ENCODE data around the gene SYT7.

SYT7 gene

DNA sequence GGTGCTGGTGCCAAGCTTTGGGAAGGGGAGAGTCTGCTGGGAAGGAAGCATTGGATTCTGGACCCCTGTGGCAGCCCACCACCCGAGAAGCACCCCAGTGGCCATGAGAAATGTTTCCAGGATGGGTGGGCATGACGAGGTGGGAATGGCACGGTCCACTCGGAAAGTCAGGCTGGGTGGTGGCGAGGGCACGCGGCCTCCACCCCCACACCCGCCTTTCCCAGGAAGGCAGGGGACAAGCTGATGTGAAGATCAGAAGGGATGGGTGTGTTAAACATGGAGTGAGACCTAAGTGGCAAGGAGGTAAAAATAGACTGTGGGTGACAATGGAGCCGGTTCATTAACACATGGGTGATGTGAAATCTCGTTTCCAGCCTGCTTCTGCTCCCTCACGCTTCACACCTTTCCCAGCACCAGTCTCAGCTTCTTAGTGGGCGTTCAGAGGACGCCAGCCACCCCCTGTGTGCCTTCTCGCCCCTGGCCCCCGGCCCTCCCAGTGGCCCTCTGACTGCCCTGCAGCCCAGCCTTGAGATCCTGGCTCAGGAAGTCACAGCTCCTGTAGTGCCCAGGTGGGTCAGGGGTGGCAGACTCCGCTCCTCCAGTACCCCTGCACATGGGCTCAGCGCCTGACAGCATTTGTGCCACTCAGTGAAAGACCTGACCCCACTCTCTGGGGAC, 44.7 kb downstream of the SYT7 start:
- DNase-seq (ENCODE audit: low spot score): no peak

GRCh38 chr11:61534933-61535839, 45.7 kb downstream of the SYT7 start:
- DNase-seq (ENCODE audit: low spot score): no peak

- no peak for DNase-seq (ENCODE audit: low spot score)
Measured at GRCh38 chr11:61534025-61534932, 46.6 kb downstream of the SYT7 start.

DNA sequence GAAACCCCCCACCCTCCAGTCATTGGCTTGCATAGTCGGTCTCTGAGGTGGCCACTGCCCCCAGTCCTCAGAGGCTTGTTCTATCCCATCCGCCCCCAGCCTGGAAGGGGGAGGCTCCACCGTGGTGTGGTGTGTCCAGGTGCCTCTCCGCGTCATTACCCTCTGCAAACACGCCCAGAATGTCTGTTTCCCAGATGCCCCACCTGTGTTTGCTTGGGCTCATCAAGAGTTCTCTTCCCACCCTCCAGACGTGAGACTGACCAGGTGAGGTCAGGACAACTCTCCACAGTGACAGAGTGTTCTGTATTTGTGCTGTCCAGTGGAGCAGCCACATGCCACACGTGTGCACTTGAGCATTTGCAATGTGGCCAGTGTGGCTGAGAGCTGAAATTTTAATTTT, 47.5 kb downstream of the SYT7 start:
- no peak for DNase-seq (ENCODE audit: low spot score)

DNA sequence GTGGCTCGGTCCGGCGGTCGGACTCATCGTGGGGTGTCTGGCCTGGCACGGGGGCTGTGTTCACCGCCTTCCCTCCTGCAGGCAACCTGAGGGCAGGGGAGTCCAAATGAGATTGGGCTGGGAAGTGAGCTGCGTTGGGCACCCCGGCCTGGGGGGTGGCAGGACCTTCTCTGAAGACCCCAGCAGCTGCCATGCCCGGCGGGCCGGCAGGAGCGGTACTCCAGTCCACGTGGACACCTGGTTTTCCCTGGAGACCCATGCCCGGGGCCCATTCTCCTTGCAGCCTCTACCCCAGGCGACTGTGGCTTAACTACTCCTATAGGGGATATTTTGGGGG, 47.9 kb downstream of the SYT7 start:
- no peak for DNase-seq (ENCODE audit: low spot score)

- DNase-seq (ENCODE audit: low spot score): no peak
Measured at GRCh38 chr11:61532134-61533038, 48.5 kb downstream of the SYT7 start.

GRCh38 chr11:61531044-61531443, 49.8 kb downstream of the SYT7 start:
- no peak for DNase-seq (ENCODE audit: low spot score)

- no peak for DNase-seq (ENCODE audit: low spot score)
Measured at GRCh38 chr11:61529537-61530225, 51.2 kb downstream of the SYT7 start.

GRCh38 chr11:61528114-61528513, 52.8 kb downstream of the SYT7 start:
- no peak for DNase-seq (ENCODE audit: low spot score)

DNA sequence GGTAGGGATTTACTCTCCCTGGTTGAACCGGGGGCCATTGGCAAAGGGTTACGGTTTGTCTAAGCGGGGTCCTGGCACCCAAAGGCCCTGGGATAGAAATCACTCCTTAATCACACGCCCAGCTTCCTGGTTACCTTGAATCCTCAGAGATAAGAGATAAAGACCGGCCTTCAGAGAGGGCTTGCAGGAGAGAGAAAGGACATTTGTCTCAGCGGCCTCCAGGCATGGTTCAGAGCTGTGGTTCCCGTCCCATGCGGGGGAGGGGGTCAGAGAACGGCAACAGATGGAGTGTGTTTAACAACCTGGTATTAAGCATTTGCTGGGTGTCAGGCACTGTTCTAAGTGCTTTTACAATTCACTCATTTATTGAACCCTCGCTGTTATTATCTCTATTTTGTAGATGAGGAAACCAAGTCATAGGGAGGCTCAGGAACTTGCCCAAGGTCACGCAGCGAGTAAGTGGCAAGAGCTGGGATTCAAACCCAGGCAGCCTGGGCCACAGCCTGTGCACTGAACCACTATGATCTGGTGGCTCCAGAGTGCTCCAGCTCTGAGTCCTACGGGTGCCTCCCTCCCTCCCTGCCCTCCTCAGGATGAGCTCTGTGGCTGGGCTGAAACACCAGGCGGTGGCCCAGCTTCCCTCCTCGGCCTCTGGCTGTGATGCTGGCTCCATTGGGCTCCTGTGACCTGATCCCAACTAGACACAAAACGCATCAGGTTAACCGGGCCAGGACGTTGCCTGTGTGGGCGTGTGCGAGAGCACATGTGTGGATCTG, 53.7 kb downstream of the SYT7 start:
- DNase-seq (ENCODE audit: low spot score): no peak

DNA sequence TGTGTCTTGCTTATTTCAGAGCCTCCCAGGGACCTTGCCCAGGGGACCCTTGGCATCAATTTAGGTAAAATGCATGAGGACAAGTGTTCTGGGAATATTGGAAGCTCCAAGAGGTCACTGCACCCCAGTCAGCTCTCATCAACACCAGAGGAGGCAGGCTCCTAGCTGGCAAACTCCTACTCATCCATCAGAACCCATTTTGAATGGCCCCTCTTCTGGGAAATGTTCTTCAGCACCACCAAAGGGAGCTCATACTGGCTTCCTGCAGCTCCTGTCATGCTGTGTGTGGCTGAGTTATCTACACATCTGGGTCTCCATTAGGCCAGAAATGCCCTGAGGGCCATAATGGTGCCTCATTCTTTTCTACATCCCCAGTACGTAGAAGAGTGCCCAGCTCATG, 54.6 kb downstream of the SYT7 start:
- no peak for DNase-seq (ENCODE audit: low spot score)

DNA sequence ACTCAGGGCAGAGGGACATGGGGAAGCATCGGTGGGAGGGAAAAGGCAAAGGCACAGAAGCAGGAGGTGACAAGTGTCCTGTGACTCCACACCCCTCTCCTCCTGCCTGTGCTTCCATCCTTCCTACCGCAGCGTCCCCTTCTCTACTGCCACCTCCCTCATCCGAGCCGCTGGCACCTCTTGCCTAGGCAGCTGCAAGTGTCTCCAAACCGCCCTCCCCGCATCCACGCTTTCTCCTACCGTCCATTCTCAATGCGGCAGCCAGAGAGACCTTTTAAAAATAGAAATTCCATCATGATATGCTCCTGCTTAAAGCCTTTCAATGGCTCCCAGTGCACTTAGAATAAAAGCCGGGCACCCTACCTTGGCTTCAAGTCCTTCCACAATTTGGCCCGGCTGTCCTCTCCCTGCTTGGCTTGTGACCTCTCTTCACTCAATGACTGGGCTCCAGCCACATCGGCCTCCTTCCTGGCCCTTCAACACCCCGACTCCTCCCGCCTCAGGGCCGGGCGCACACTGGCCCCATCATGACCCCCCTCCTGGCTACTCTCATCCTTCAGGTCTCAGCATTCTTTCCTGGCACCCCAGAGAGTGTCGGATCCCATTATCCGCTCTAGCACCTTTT, 55.8 kb downstream of the SYT7 start:
- no peak for DNase-seq (ENCODE audit: low spot score)

GRCh38 chr11:61524446-61524845, 56.4 kb downstream of the SYT7 start:
- no peak for DNase-seq (ENCODE audit: low spot score)

DNA sequence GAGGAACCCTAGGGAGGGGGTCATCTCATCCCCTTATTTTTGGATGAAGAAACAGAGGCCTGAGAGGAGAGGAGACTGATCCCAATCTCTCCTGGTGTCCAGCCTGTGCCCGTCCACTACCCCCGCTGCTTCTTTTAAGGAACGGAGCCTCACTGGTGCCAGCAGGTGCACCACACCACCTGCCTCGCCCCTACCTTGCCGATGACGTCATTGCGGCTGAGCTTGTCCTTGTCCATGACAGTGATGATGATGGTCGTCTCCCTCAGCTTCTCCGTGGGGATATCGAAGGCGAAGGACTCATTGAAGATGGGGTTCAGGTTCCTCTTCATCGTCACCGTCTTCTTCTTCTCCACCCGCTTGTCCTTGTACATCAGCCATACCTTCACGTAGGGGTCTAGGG, 58.0 kb downstream of the SYT7 start:
- no peak for DNase-seq (ENCODE audit: low spot score)

DNA sequence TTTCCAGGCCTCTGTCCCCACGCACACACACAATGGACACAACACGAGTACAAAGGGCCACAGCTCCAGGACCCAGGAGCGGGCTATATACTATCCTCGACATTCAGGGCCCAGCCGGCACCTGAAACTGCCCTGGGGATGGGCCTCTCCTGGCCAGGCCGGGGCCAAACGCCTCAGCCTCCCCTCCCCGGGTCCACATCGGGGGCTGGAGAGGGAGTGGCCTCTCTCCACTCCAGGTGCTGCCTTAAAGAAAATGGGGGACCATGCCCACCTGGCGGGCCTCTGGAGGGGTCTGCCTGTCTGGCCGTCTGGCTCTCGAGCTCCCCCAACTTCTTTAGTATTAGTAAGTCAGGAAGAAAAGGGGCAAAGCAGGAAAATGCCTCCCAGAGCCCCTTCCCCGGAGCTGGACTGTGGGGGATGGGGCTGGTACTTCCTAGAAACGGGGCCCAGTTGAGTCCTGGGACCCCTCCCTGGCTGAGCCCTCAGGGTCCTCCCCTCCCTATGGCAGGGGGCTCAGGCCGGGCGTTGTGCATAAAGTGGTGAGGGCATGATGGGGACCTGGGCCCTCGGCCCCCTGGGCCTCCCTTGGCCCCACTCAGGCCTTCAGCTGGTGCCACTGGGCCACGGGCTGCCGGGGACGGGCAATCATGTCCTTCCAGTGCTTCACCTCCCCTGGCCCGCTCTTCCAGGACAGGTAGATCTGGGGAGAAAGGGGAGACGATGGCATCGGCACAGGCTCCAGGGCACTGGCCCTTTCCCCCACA, 62.7 kb downstream of the SYT7 start:
- DNase-seq (ENCODE audit: low spot score): no peak

DNA sequence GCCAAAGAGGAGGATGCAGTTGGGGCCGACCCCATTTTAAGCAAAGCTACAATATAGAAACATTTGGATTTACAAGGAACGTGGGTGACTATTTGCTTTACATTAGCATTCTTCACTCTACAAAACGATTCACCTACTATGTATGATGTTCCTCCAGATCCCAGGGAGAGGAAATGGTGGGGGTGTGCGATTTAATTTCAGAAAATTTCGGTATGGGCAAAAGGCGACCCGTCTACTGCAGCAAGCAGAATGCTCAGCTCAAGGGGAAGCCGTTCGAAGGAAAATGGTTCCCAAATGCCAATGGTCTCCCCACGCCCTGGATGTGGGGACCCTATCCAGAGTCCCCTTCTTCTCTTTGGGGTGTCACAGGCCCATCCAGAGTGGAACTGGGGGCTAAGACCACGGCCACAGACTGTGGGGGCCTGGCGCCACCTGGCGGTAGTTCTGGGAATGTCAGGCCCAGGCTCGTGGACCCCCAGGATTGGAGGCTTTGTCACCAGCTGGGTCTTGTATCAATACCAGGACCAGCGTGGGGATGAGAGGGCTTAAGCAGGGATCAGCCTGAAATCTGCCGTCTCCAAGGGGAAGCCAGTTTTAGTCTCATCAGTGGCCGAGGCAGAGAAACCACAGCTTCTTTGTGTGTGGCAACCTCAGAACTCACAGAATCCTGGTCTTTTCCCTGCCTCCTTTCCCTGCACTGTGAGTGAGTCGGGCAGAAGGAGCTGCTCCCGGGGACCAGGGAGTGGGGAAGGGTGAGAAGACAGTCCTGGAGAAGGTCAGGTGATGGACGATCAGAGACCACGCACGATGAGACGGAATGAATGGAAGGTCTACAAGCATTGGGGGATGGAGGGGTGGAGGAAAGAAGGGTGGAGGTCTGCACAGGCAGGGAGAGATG, 64.0 kb downstream of the SYT7 start:
- no peak for DNase-seq (ENCODE audit: low spot score)

DNA sequence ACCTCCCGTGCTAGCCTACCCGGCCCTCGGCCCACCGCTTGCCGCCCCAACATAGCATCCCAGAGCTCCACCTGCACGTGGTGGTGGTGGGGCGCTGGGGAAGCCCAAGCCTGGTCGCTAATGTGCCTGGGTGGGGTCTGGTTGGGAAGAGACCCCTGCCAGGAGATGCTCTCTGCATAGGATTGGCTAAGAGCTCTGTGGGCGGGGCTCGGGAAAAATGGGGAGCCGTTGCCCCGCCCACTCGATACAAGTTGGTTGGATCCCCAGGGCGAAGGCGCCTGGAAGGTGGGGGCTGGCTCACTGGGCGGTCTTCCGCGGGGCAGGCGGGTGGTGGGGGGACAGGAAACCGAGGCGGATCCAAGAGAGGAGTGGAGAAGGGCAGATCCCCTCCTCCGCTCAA, 64.7 kb downstream of the SYT7 start:
- DNase-seq (ENCODE audit: low spot score): no peak

- no peak for DNase-seq (ENCODE audit: low spot score)
Measured at GRCh38 chr11:61515686-61516085, 65.2 kb downstream of the SYT7 start.

Measured in globus pallidus (tissue), 1 donor.